ENCODE results near the gene GPT2. TPM values are rescaled to one million over a fixed set of nuclear protein-coding genes. Genes with fewer than 3 reads are reported as not detected.

GPT2 gene
- total and polyA plus RNA-seq, 2 donors (not counting 1 experiment from before 2014, with no cell fraction given): 5.8 to 16.3 TPM

- no peak overlapping the region for H3K9ac ChIP-seq (ENCODE audit: insufficient read depth, low read length)
- H3K27ac ChIP-seq (ENCODE audit: insufficient read depth, low read length): no peak overlapping the region
- H3K79me2 ChIP-seq (ENCODE audit: control insufficient read depth, insufficient read depth, low read length): no peaks in the 10 kb centered on the region
- H2AFZ ChIP-seq (ENCODE audit: low read length): no peak overlapping the region
- no peaks in the 10 kb centered on the region for H3K27me3 ChIP-seq (ENCODE audit: control insufficient read depth, insufficient read depth, low read length)
- H3K4me1 ChIP-seq (ENCODE audit: control insufficient read depth, extremely low read depth, insufficient read depth, low read length): no peaks in the 10 kb centered on the region
- H4K20me1 ChIP-seq (ENCODE audit: control insufficient read depth, extremely low read depth, insufficient read depth, low read length): no peaks in the 10 kb centered on the region
- TF ChIP-seq CTCF (conservative IDR thresholded peaks at IDR 0.05 in 1 of 2, IDR thresholded peaks at IDR 0.05 in 1 of 2; ENCODE audit: low read depth in 1 of 2, low read length in 2 of 2) (no peak), EZH2 (IDR thresholded peaks at IDR 0.05; ENCODE audit: low read length, missing control alignments) (no peak)
- H3K9me3 ChIP-seq (ENCODE audit: control insufficient read depth, insufficient read depth, low read depth, low read length): no peaks in the 10 kb centered on the region
- H3K4me2 ChIP-seq (ENCODE audit: extremely low read depth, insufficient read depth, low read length): no peak overlapping the region
- DNase-seq (ENCODE audit: low read depth in 2 of 2): no peak
- no peaks in the 10 kb centered on the region for H3K36me3 ChIP-seq (ENCODE audit: control insufficient read depth, insufficient read depth, low read length)
- H3K4me3 ChIP-seq (replicated peaks in 1 of 4; ENCODE audit: control extremely low read depth in 1 of 4, insufficient read depth in 1 of 4, low read depth in 3 of 4, low read length in 4 of 4): no peak overlapping the region
Measured at GRCh38 chr16:46854846-46855245, 29.3 kb upstream of the GPT2 start.

- TF ChIP-seq EZH2 (IDR thresholded peaks at IDR 0.05; ENCODE audit: low read length, missing control alignments) (no peak), CTCF (conservative IDR thresholded peaks at IDR 0.05 in 1 of 2, IDR thresholded peaks at IDR 0.05 in 1 of 2; ENCODE audit: low read depth in 1 of 2, low read length in 2 of 2) (no peak)
- H3K9ac ChIP-seq (ENCODE audit: insufficient read depth, low read length): no peak overlapping the region
- peaks cover 4% of the 10 kb centered on the region for H3K4me1 ChIP-seq (ENCODE audit: control insufficient read depth, extremely low read depth, insufficient read depth, low read length)
- H3K27me3 ChIP-seq (ENCODE audit: control insufficient read depth, insufficient read depth, low read length): no peaks in the 10 kb centered on the region
- no peak for DNase-seq (ENCODE audit: low read depth in 2 of 2)
- H3K4me3 ChIP-seq (replicated peaks in 1 of 4; ENCODE audit: control extremely low read depth in 1 of 4, insufficient read depth in 1 of 4, low read depth in 3 of 4, low read length in 4 of 4): no peak overlapping the region
- H3K79me2 ChIP-seq (ENCODE audit: control insufficient read depth, insufficient read depth, low read length): no peaks in the 10 kb centered on the region
- H3K9me3 ChIP-seq (ENCODE audit: control insufficient read depth, insufficient read depth, low read depth, low read length): no peaks in the 10 kb centered on the region
- H3K36me3 ChIP-seq (ENCODE audit: control insufficient read depth, insufficient read depth, low read length): no peaks in the 10 kb centered on the region
- no peak overlapping the region for H2AFZ ChIP-seq (ENCODE audit: low read length)
- no peaks in the 10 kb centered on the region for H4K20me1 ChIP-seq (ENCODE audit: control insufficient read depth, extremely low read depth, insufficient read depth, low read length)
- H3K27ac ChIP-seq (ENCODE audit: insufficient read depth, low read length): no peak overlapping the region
- no peak overlapping the region for H3K4me2 ChIP-seq (ENCODE audit: extremely low read depth, insufficient read depth, low read length)
Measured at GRCh38 chr16:46855389-46855788, 28.8 kb upstream of the GPT2 start.

- peak; percentile 67 to 77 for DNase-seq (ENCODE audit: low read depth in 2 of 2)
- H4K20me1 ChIP-seq (ENCODE audit: control insufficient read depth, extremely low read depth, insufficient read depth, low read length): no peaks in the 10 kb centered on the region
- H3K9ac ChIP-seq (ENCODE audit: insufficient read depth, low read length): no peak overlapping the region
- TF ChIP-seq EZH2 (IDR thresholded peaks at IDR 0.05; ENCODE audit: low read length, missing control alignments) (no peak), CTCF (conservative IDR thresholded peaks at IDR 0.05 in 1 of 2, IDR thresholded peaks at IDR 0.05 in 1 of 2; ENCODE audit: low read depth in 1 of 2, low read length in 2 of 2) (peak; percentile 66 to 67)
- H3K79me2 ChIP-seq (ENCODE audit: control insufficient read depth, insufficient read depth, low read length): no peaks in the 10 kb centered on the region
- no peaks in the 10 kb centered on the region for H3K9me3 ChIP-seq (ENCODE audit: control insufficient read depth, insufficient read depth, low read depth, low read length)
- no peak overlapping the region for H3K27ac ChIP-seq (ENCODE audit: insufficient read depth, low read length)
- no peak overlapping the region for H3K4me3 ChIP-seq (replicated peaks in 1 of 4; ENCODE audit: control extremely low read depth in 1 of 4, insufficient read depth in 1 of 4, low read depth in 3 of 4, low read length in 4 of 4)
- peaks cover 5% of the 10 kb centered on the region for H3K4me1 ChIP-seq (ENCODE audit: control insufficient read depth, extremely low read depth, insufficient read depth, low read length)
- no peaks in the 10 kb centered on the region for H3K36me3 ChIP-seq (ENCODE audit: control insufficient read depth, insufficient read depth, low read length)
- no peaks in the 10 kb centered on the region for H3K27me3 ChIP-seq (ENCODE audit: control insufficient read depth, insufficient read depth, low read length)
- no peak overlapping the region for H2AFZ ChIP-seq (ENCODE audit: low read length)
- no peak overlapping the region for H3K4me2 ChIP-seq (ENCODE audit: extremely low read depth, insufficient read depth, low read length)
Measured at GRCh38 chr16:46857368-46857945, 26.7 kb upstream of the GPT2 start.

Measured in fibroblast of lung (primary cell).